HG03060 (cell line): ENCODE measurements around the gene ARHGAP30.

ENCODE experiments used
- ATAC-seq: cut with Tn5 transposase; IDR thresholded peaks from one replicate; pipeline ENCODE4 v1.9.1; 2021; ENCODE audit warnings: low read depth, moderate number of reproducible peaks; ENCODE audit not compliant: unreplicated experiment

Gene ARHGAP30

DNA sequence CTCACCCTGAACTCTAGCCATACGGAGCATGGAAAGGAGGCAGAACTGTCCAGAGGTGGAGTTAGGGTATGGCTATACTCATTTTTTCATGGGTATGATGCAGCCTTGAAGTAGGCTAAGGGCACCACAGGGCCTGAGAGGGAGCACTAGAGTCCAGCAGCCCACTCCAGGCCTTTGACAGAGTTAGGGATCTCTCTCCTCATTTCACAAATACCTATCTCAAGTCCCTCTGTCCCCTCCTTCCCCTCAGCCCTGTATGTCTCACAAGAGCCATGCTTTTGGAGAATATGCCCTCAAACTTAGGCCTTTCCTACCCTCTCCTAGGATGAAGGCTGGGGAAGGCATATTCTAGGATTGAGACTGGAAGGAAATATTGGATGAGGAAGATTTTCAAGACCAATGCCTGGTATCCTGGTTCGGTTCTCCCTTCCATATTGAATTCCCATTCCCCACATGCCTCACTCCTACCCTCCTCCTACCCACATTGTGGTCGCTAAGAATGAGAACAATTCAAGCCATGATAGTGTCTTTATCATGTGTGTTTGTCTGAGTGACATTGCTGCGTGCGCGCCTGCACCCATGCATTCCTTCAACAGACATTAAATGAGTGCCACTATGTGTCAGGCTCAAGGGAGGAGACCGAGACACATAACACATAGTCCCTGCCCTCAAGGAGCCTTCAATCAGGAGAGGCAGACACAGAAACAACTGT is 22.3 kb upstream of the ARHGAP30 start:
- ATAC-seq, result no peak

DNA sequence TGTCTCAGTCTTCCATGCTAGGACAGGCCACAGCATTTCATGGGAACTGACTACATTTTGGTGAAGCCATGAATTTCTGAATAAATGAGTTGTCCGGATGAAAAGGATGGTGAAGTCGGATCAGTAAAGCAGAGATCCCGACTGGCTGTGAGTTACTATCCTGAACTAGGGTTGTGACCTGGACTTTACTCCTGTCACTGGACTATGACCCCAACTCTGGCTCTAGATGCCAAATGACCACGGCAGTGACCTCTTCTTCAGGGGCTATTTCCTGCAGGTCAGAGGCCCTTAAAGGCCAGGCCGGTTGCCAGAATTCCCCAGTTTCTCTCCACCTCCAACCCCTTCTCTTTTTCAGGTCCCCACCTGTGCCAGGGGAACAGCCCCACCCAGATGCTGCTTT is 21.4 kb upstream of the ARHGAP30 start:
- no peak for ATAC-seq

DNA sequence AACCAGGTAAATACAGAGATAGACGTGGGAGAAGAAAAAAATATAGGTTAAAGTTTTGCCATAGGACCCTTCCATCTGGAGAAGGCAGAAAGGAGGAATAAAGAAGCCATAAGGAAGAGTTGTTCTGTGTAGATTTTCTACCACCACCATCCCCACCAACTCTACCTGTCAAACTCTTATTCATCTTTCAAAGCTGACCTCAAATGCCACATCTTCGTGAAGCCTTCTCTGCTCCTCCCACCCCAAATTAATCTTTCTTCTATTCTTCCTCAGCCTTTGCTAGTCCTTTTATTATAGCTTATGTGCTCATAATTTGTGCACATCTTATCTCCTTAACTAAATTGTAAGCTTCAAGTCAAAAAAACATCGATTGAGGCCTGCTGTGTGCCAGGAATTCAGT is 20.9 kb upstream of the ARHGAP30 start:
- no peak for ATAC-seq

DNA sequence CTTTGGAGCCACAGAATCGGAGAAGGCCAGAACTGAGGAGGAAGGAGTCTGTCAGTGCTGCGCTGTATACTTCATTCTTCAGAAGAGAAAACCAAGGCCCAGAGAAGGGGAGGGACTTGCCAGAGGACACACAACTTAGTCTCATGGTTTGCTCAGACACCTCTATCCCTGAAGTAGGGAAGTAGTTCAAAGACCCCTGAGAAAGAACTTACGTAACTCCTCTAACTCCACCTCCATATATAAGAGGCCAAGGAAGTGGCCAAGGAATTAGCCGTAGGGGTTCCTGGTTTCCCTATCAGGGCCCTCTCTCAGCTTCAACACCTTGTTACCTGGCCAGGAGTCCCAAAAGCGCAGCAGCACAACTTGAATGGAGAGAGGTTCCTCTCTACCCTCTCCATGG is 20.2 kb upstream of the ARHGAP30 start:
- ATAC-seq, result no peak

DNA sequence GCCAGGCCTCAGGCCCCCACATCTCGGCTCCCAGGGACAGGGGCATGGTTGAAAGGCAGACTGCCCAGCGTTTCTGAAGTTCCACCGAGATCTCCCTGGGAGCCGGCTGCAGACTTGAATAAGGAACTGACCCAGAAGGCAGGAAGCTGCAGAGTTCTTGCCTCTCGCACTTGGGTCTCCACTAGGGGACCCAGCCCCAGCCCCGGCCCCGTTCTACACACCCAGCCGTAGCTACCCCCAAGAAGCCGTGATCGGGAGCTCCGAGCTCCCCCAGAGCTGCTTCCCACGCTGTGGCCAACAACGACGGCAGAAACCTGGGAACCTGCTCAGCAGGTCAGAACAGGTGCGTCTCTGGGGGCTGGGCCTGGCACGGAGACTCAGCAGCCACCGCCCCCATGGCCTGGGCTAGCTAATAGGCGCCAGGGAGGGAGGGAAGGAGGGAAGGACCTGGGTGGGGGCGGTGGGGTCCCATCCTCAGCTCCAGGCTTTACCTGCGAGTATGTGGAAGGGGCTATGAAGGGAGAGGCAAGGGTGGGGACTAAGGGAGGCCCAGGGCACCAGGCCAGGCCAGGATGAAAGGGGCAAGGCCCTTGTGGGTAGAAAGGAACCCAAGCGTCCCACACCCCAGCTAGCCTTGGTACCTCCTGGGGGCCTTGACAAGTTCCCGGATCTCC is 19.7 kb upstream of the ARHGAP30 start, which contains the start of gene NECTIN4:
Gene NECTIN4 (minus strand): TSS at position 308 of the 674 bp plus-strand sequence. CDS start 262 bp downstream, at position 46.
- no peak for ATAC-seq

DNA sequence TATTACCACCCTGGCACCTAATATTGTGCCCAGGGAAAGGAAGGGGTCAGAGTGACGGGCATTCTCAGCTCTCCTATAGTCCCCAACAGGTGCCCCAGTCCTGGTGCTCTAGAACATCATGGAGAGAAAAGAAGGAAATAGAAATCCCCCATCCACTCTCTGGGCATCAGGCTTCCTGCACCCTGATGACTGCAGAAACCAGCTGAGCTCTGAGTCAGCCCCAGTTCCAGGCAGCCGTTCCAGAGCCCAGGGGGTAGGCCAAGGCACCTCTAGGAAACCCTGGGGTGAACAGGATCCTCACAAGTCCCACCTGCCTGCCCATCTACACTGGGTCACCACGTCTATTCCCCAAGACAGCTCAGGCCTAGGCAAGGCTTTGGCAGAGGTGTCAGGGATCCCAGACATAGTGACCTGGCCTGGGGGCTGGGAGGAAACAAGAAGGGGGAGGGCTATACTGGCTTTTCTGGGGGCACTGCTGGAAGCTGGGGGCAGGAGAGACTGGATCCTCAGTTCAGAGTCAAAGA is 19.0 kb upstream of the ARHGAP30 start:
- ATAC-seq, result no peak

DNA sequence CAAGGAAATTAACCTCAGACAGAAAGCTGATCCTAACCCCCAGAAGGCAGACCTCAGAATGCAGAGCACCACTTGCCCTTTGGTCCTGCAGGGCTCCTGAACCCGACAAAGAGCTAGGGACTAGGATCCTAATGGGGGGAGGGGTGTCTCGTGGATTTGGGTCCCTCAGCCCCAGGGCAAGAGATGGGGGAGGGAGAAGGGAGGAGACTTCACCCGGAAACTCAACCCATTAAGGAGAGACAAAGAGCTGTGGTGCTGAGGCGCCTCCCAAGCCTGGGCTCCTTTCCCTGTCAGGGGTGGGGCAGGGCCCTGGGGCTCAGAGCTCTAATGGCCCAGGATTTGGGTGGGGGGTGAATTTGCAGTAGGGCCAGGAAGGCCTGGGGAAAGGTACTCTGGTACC is 16.8 kb upstream of the ARHGAP30 start:
- no peak for ATAC-seq

DNA sequence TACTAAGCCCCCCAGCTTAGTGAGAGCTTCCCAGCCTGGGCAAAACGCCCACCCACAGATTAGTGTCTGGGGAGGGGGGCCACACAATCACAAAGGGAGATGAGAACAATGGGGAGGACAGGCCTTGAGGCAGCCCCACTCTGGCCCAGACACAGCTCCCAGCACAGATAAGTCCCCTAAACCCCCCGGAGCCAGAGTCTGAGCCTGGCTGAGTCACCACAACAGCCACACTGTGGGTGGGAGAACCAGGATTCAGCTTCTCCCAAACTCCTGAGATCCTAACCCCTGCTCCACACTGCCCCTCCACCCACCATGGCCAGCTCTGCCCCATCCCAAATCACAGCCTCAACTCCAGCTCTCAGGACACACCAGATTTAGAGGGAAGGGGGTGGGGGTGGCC is 15.5 kb upstream of the ARHGAP30 start:
- no peak for ATAC-seq

DNA sequence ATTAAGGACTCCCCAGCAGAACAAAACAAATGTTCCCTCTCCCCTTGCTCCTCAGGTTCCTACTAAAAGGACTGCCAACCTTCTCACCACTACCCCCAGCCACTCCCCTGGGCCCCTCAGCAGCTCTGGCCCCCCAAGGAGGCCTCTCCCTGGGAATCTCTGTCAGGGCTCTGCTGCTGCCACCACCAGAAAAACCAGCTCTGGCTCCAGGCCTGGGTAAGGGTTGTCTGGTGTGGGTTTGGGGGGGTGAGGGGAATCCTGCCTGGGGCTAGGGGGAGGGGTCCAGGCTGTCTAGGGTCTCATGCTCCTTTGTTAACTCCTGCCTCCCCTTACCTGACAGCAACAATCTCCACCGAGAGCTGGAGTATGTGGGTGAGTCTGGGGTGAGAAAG is 14.9 kb upstream of the ARHGAP30 start:
- no peak for ATAC-seq

DNA sequence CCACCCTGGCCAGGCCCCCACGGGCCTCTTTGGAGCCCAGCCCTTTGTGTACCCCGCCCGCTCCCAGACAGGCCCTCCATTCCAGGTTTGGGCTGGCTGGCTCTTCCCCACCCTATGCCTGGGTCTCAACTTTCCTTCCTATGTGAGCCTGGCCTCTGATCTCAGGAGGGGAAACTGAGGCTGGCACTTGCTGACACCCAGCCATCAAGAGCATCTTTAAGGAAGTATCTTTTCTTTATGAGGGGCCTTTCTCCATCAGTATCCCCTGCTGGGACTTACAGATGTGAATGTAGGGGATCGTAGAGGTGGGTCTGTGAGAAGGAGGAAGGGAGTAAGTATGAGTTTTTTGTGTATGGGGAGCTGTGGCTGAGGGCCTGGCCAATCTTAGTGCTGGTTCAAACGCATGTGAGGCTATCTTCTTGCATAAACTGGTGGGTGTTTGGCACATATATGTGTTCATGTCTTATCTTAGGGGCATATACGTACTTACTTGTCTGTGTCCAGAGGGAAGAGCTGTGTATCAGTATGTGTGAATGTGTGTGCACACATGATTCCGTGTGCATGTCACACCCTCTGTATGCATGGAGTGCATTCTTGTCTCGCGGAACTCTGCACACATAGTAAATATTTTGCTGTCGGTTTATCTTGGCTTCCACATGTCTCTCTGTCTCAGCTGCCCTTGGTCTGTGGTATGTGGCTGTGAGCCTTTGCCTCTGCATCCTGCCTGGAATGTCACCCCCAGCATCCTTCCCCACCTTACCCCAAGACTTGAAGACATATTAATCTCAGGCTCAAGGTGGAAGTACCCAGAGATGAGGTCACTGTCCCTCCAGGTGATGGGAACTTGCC is 14.3 kb upstream of the ARHGAP30 start:
- no peak for ATAC-seq

DNA sequence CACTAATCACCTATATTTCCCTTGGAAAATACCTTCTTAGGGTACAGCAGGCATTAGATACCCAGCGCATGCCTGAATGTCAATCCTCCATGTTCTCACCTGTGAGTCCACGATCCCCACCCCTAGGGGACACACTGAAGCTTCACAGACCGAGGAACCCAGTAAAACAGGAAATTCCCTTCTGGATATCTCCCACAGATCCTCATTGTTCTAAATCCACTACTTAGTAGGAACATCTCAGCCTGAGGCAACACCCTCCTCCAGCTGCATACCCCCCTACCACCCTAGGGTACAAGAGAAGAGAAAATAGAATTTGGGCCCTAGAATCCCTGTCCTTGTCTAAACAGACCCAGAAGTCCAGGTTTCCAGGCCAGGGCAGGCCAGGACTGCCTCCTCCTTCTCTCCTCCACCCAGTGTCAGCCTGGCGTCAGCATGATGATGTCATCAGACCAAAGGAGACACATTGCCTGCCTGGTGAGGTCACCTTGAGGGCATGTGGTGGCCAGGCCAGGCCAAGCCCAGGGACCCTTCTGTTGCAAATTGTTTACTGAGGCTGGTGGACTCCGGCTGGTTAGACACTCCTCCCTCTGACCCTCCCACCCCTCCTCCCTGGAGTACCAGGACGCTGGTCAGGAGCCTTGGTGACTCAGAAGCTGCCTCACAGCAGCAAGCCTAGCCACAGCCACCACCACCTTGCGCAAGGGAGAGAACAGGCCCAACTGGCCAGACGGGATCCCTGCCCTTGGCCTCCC is 13.5 kb upstream of the ARHGAP30 start:
- ATAC-seq, result no peak

DNA sequence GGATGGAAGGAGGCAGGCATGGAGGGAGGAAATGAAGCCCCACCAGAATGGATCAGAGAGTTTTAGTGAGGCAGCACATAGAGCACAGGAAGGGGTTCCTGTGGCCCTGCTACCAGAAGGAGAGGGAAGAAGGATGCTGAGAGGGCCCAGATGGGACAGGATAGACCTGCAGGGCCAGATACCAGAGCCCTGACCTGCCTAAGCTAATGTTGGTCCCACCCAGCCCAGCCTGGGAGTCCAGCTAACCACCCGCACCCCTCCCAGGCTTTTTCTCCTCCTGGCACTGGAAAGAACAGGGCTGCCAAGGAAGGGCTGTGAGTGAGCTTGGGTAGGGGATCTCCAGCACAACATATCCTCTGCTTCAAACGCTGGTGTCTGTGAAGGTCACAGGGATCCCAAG is 12.8 kb upstream of the ARHGAP30 start:
- no peak for ATAC-seq

DNA sequence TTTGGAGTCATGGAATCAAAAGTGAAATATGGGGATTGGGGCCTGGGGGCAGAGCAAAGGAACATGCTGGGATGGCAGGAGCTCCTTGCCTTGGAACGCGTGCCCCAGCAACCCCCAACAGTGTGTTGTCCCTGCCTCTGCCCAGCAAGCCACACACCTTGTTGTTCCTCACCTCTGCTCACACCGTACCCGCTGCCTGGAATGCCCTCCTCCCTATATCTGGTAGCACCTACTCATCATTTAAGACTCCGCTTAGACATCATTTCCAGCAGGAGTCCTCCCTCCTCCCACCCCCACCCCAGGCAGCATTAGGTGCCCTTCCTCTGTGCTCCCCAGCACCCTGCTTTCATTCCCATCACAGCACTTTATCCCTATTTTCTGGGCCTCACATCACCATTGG is 11.8 kb upstream of the ARHGAP30 start:
- ATAC-seq, result no peak

DNA sequence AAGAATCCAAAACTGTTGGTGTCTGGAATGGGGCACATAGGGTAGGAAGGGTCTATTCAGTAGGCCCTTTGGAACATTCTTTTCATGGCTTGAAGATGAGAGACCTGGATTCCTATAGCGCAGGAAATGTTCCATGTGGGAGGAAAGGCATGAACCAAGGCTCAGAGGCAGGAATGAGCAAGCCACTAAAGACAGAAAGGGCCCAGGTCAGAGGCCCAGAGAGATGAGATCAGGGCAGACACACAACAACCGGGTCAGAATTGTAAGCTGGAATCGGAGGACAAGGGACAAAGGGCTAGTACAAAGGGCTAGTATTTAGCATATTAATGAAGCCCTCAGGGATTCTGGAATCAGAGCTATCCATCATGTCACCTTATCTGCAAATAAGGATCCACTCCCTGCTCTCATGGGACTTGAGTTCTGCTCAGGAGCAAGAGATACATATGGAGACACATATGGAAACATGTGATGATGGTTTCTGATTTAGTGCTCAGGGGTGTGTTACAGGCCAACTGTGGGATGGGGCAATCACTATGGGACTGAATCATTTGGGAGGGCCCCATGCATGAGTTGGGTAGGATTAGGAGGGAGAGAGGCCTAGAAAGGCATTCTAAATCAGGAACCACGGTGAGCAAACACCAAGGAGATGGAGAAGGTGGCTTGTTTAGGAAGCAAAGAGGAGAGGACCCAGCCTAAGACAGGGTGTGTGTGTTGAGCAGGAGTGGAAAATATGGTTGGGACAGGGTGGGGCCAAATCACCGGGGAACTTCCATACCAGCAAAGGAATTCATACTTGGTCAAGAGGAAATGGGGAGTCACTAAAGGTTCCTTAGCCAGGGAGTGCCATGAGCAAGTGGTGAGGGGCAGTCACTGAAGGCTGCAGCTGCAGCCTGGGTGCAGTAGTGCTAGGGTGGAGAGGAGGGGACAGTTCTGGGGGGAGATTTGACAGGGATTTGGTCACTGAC is 11.0 kb upstream of the ARHGAP30 start:
- ATAC-seq, result no peak

DNA sequence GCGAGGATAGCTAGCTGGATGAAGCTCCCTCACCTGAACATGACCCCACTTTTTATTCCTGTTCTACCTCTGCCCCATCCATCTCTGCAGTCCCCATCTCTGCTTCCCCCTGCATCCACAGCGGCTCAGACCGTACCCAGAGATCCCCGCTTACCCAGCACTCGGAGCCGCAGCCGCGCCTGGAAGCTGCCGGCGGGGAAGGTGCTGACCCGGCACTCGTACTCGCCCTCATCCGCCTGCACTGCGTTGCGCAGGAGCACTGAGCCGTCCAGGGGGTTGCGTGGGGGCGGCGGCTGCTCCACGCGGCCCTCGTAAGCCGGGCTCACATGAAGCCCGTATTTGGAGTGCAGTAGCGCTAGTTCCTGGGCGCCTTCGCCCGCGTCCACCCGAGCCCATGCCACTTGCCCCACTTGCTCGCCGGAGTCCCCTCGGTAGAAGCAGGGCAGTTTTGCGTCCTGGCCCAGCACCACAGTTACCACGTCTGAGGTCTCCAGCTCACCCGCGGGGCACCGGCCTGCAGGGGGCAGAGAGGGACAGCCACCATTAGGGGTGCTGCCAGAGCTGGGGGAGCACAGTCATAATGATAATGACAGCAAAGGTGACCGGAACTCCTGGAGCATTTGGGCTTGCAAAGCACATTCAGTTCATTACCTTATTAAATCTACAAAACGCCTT is 9.9 kb upstream of the ARHGAP30 start:
- no peak for ATAC-seq

DNA sequence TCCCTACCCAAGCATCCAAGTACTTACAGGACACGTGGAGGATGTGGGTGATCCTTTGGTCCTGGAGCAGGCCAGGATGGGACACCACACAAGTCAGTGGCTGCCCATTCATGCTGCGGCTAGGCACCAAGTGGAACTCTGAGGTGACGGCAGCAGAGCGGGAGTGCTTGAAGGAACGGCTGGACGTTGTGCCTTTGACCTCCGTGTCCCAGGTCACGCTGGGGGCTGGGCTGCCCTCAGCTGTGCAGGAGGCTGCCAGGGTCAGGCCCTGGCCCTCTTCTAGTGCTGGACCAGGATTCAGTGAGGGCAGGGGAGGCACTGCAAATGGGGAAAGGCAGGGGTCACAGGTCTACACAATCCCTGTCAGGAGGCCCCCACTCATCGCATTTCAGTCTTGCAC is 7.7 kb upstream of the ARHGAP30 start:
- no peak for ATAC-seq

DNA sequence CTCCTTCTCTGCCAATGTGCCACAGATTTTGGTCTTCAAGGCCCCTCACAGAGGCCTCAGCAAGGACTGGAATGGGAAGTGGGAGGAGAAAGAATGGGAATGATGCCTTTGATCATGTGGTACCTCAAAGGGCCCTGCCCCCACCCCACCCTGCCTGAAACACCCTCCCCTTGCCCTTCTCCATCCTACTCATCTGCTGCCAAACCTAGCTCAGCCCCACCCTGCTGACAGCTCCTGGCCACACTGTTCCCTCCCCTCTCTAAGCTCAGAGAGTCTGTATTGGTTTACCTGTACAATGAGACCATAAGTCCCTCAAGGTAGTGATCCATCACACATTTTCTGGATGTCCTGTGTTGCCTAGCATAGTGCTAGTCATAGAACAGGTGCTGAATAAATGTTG is 6.7 kb upstream of the ARHGAP30 start:
- no peak for ATAC-seq

DNA sequence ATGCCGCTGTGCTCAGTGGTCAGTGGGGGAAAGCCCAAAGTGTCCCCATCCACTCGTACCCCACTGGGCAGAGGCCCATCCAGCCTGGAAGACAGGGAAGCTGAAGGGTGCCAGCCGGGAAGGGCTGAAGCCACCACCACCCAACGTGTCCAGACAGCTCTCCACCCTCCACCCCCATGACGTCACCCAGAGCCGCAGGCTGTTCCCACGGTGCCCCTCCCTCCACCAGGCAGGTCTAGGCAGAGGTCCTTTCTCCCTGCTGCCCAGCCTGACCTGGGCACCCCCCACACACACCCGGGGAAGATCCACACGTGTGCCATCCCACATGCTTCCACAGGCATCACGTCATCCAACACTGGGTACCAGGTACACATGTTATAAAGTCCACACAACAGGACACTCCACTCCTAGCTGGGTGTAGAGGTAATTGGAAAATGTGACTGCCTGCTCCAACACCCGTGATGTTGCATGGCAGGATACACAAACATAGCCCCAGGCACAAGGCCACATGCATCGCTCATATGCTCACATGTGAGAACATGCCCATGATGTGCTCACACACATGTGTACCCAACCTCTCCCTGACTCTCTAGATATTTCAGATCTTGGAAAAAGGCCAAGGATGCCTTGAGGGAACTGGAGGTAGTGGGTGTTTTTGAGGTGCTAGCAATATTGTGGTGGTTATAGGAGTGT is 5.1 kb upstream of the ARHGAP30 start:
- ATAC-seq, result no peak
